Activated naive CD4-positive, alpha-beta T cell treated with anti-CD3 and anti-CD28 coated beads, Interleukin-2, amount 50 U/mL, for 72 hours (primary cell): ENCODE data around the gene ZBTB5. TPM values are rescaled to one million over a fixed set of nuclear protein-coding genes. Genes with fewer than 3 reads are reported as not detected.
"Not testable (repeated sequence)": the region's sequence is repeated elsewhere in the genome, so short reads cannot be mapped to it uniquely, and the experiment has no call there.

ENCODE experiments used
- ATAC-seq, 2 donors: fragments of 150-1000 bp; cut with Tn5 transposase; 2 replicates each; pipeline ENCODE4 v1.10.0; 2021; ENCODE audit warnings: mild to moderate bottlenecking in 2 of 2, moderate library complexity in 2 of 2
- DNase-seq, 2 donors: peaks; one replicate each; pipeline ENCODE4 v3.0.0; 2021 to 2022; ENCODE audit warnings: low spot score in 2 of 2
- H3K27ac Mint-ChIP-seq, 2 donors: one replicate each; pipeline ENCODE4 v1.8.0; 2022; ENCODE audit warnings: mild to moderate bottlenecking in 2 of 2, mixed read lengths in 2 of 2
- H3K36me3 Mint-ChIP-seq, 2 donors: one replicate each; pipeline ENCODE4 v1.8.0; 2022; ENCODE audit warnings: mixed read lengths in 2 of 2
- H3K9me3 Mint-ChIP-seq, 2 donors: one replicate each; pipeline ENCODE4 v1.8.0; 2022; ENCODE audit warnings: mixed read lengths in 2 of 2
- total RNA-seq, 2 donors: library from RNA; stranded (reverse); gene quantifications; one replicate each; pipeline ENCODE4 v1.2.3, GENCODE V29; 2022

The ZBTB5 gene
- total RNA-seq, 2 donors from 2014 or later = 10.6 to 25.6 TPM

- no peak for DNase-seq
- no peak for ATAC-seq
- H3K27ac Mint-ChIP-seq = no peak overlapping the region
- H3K9me3 Mint-ChIP-seq = no peaks in the 10 kb centered on the region
- peaks cover 25 to 43% of the 10 kb centered on the region in 2 donors for H3K36me3 Mint-ChIP-seq
Measured at GRCh38 chr9:37497320-37497719, 32.1 kb upstream of the ZBTB5 start.

- no peaks in the 10 kb centered on the region for H3K9me3 Mint-ChIP-seq
- H3K36me3 Mint-ChIP-seq = peaks cover 26 to 30% of the 10 kb centered on the region in 2 donors
- no peak for ATAC-seq
- DNase-seq = peak in 1 of 2 donors; percentile 30
- peak overlapping the region in 1 of 2 donors; percentile 82 for H3K27ac Mint-ChIP-seq
Measured at GRCh38 chr9:37496020-37496419, 30.8 kb upstream of the ZBTB5 start.

GRCh38 chr9:37495571-37495970, 30.3 kb upstream of the ZBTB5 start:
- Mint-ChIP-seq H3K27ac (peak overlapping the region in 1 of 2 donors; percentile 82), H3K9me3 (no peaks in the 10 kb centered on the region), H3K36me3 (peaks cover 28% of the 10 kb centered on the region in 2 donors)
- ATAC-seq (no peak), DNase-seq (no peak)

- ATAC-seq (no peak), DNase-seq (no peak)
- Mint-ChIP-seq H3K9me3 (no peaks in the 10 kb centered on the region), H3K36me3 (peaks cover 29 to 37% of the 10 kb centered on the region in 2 donors), H3K27ac (no peak overlapping the region)
Measured at GRCh38 chr9:37491939-37492338, 26.7 kb upstream of the ZBTB5 start.

GRCh38 chr9:37486616-37487548, 21.6 kb upstream of the ZBTB5 start:
- peak overlapping the region; percentile 92 to 95 for H3K27ac Mint-ChIP-seq
- H3K9me3 Mint-ChIP-seq = peaks cover 0 to 4% of the 10 kb centered on the region in 2 donors
- H3K36me3 Mint-ChIP-seq = peaks cover 25 to 27% of the 10 kb centered on the region in 2 donors
- ATAC-seq (no peak), DNase-seq (no peak)

GRCh38 chr9:37486256-37486615, 21.0 kb upstream of the ZBTB5 start:
- DNase-seq (no peak), ATAC-seq (no peak)
- Mint-ChIP-seq H3K9me3 (peaks cover 0 to 4% of the 10 kb centered on the region in 2 donors), H3K27ac (peak overlapping the region; percentile 92 to 95), H3K36me3 (peaks cover 25 to 27% of the 10 kb centered on the region in 2 donors)

GRCh38 chr9:37485389-37486255, 20.4 kb upstream of the ZBTB5 start, which contains the start of gene POLR1E:
Gene POLR1E, plus strand, starts transcription at chr9:37485948. Its CDS starts 100 bp downstream, at chr9:37486048.
- peak; percentile 96 to 98 for ATAC-seq
- peaks cover 23 to 24% of the 10 kb centered on the region in 2 donors for H3K36me3 Mint-ChIP-seq
- peak; percentile 97 to 98 for DNase-seq
- peak within 1 kb of the TSS; percentile 92 to 95 for H3K27ac Mint-ChIP-seq
- H3K9me3 Mint-ChIP-seq = peaks cover 0 to 4% of the 10 kb centered on the region in 2 donors

GRCh38 chr9:37480759-37481158, 15.5 kb upstream of the ZBTB5 start:
- peaks cover 0 to 4% of the 10 kb centered on the region in 2 donors for H3K36me3 Mint-ChIP-seq
- H3K9me3 Mint-ChIP-seq = peaks cover 0 to 4% of the 10 kb centered on the region in 2 donors
- ATAC-seq (no peak), DNase-seq (no peak)
- no peak overlapping the region for H3K27ac Mint-ChIP-seq

GRCh38 chr9:37477987-37478619, 12.9 kb upstream of the ZBTB5 start:
- DNase-seq, H3K27ac Mint-ChIP-seq, ATAC-seq, H3K36me3 Mint-ChIP-seq: not testable (repeated sequence)
- peaks cover 0 to 11% of the 10 kb centered on the region in 2 donors for H3K9me3 Mint-ChIP-seq

GRCh38 chr9:37477443-37477842, 12.2 kb upstream of the ZBTB5 start:
- not testable (repeated sequence) for ATAC-seq, H3K27ac Mint-ChIP-seq, H3K36me3 Mint-ChIP-seq, DNase-seq
- peaks cover 0 to 11% of the 10 kb centered on the region in 2 donors for H3K9me3 Mint-ChIP-seq

GRCh38 chr9:37476930-37477329, 11.7 kb upstream of the ZBTB5 start:
- DNase-seq = no peak
- Mint-ChIP-seq H3K36me3 (peaks cover 0 to 13% of the 10 kb centered on the region in 2 donors), H3K27ac (no peak overlapping the region), H3K9me3 (peaks cover 0 to 11% of the 10 kb centered on the region in 2 donors)
- no peak for ATAC-seq

- ATAC-seq = no peak
Measured at GRCh38 chr9:37474438-37474837, 9.2 kb upstream of the ZBTB5 start.

GRCh38 chr9:37473982-37474381, 8.7 kb upstream of the ZBTB5 start:
- not testable (repeated sequence) for DNase-seq, ATAC-seq, H3K27ac Mint-ChIP-seq
- peaks cover 0 to 13% of the 10 kb centered on the region in 2 donors for H3K36me3 Mint-ChIP-seq
- H3K9me3 Mint-ChIP-seq = peaks cover 0 to 11% of the 10 kb centered on the region in 2 donors

More at GRCh38 chr9:37474438-37474837, 9.2 kb upstream of the ZBTB5 start:
- peaks cover 0 to 13% of the 10 kb centered on the region in 2 donors for H3K36me3 Mint-ChIP-seq
- H3K9me3 Mint-ChIP-seq = peaks cover 0 to 11% of the 10 kb centered on the region in 2 donors
- no peak for DNase-seq
- no peak overlapping the region for H3K27ac Mint-ChIP-seq

- ATAC-seq (peak; percentile 36 to 43), DNase-seq (no peak)
- peak overlapping the region; percentile 18 to 83 for H3K27ac Mint-ChIP-seq
- H3K36me3 Mint-ChIP-seq = peaks cover 0 to 13% of the 10 kb centered on the region in 2 donors
- peaks cover 0 to 11% of the 10 kb centered on the region in 2 donors for H3K9me3 Mint-ChIP-seq
Measured at GRCh38 chr9:37471942-37472684, 6.9 kb upstream of the ZBTB5 start.

- ATAC-seq (no peak), DNase-seq (no peak)
- Mint-ChIP-seq H3K27ac (peak overlapping the region in 1 of 2 donors; percentile 44), H3K9me3 (peaks cover 0 to 3% of the 10 kb centered on the region in 2 donors), H3K36me3 (peaks cover 14 to 18% of the 10 kb centered on the region in 2 donors)
Measured at GRCh38 chr9:37468620-37469019, 3.4 kb upstream of the ZBTB5 start.
